HuH-7.5 (cell line): ENCODE measurements around the gene DUOX1.
"Not testable (repeated sequence)": the region's sequence is repeated elsewhere in the genome, so short reads cannot be mapped to it uniquely, and the experiment has no call there.

Experiments
- DNase-seq: peaks from one replicate; pipeline ENCODE4 v3.0.0; 2011; ENCODE audit warnings: low spot score

DUOX1 gene

DNA sequence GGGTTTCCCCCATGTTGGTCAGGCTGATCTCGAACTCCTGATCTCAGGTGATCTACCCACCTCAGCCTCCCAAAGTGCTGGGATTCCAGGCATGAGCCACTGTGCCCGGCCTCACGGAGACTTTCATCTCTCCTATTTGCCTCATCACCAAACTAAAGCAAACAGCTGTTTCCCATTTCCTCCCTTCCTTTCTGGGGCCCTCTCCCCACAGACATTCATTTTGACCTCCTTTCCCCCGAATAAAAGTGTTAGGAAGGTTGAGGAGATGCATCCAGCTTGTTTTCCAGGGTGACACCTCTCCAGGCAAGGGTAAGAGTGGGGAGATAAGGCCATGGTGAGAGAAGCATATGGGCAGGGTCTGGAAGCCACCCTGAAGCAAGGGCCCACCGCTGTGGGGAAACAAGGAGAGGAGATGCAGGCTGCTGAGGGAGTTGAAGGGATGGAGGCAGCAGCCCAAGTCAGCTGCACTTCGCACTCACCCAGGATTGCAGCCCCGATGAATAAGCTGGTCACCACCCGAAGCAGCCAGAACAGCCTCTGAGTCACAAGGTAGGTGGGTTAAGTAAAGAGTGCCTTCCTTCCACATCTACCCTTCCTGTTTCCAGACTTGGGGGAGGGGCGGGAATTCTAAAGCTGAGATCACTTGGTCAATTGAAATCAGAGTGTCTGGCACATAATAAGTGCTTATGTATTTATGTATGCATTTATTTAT lies 7.9 kb upstream of the DUOX1 start:
- DNase-seq, result no peak

DNA sequence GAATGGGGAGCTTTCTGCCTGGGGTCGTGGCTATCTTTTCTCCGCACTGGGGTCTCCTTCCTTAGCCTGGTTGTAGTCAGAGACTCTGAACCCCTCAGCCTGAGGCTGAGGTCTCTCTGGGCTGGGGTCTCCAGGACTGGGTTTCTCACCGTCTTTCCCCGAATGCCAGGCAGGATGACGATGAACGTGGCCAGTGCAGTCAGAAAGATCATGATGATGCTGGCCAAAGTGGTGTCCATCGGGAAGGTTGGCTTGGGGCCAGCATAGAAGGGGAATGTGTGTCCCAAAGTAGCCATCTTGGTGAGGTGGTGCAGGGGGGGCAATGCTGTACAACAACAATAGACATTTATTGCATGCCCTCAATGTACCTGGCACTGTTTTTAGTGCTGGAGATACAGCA lies 7.1 kb upstream of the DUOX1 start:
- DNase-seq, result no peak

DNA sequence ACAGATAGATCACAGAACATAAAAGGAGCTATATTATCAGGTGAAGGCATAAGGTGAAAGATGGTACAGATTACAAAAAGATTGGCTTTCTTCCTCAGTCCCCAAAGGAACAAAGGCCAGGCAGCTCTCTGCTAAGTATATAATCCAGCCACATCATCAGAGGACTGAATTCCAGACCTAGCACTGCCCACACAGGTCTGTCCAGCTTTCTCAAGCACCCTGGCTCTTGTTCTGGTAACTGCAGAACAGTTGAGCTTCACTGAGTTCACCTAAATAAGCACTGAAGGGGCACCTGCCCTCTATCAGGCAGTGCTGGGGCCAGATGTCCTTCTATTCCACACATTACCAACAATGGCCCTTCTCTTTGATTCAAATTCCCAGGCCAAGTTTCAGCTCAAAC lies 6.4 kb upstream of the DUOX1 start:
- DNase-seq, result no peak

- no peak for DNase-seq
Measured at GRCh38 chr15:45126535-45127158, 3.1 kb upstream of the DUOX1 start.

DNA sequence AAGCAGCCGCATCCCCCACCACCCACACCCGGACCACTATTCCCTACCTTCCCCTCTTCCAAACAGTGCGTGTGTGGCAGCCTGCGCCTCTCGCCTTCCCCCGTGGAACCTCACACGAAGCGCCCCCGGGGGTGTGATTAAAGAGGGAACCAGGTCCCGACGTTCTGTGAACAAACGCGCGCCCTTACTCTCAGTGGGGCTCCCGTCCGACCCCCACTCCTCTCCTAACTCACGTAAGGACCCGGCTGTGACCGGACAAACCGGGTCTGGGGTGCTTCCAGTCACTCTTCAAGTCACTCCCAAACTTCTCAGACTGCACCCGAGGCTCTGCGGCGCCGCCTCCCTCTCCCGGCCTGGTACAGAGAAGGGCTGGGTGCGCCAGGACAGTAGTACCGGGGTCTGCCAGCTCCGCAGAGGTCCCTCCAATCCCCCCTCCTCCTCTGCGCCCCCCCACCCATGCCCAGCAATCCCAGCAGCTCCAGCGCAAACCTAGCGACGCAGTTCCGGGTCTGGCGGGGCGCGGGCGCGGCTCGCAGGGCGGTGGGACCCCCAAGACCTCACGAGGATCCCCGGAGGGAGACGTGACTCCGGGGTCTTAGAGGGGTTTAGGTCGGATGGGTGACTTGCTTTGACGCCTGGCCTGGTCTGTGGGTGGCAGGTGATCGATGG lies 689 bp upstream of the DUOX1 start:
- DNase-seq, result no peak

DNA sequence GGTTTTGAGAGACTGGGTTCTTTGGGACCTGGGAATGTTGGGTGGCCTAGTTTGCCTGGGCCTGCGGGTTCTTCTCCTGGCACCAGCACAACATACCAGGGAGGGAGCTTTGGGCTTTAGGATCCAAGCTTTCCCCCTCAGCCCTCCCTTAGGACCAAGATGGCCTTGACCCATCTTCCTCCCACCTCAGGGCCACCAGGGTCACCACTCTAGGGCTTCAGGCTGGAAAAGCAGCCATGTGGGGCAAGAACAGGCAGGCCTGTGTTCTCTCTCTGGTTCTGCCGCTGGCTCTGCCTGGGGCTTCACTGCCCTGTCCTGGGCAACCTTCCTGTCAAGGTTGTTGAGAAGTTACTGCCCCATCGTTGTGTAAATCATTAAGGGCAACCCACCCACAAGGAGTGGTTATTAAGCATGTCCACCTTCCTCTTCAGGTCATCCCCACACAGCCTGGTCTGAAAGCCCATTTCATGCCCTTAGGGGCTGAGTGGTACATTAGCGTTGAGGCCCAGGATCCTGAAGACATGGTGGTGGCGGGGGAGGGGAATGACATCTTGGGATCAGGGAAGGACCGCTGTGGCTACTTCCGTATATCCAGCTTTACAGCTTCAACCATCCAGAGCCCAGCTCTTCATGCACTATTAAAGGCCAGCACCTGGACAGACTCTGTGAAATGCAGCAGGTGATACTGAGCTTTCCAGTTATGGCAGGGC lies 652 bp downstream of the DUOX1 start:
- no peak for DNase-seq

DNA sequence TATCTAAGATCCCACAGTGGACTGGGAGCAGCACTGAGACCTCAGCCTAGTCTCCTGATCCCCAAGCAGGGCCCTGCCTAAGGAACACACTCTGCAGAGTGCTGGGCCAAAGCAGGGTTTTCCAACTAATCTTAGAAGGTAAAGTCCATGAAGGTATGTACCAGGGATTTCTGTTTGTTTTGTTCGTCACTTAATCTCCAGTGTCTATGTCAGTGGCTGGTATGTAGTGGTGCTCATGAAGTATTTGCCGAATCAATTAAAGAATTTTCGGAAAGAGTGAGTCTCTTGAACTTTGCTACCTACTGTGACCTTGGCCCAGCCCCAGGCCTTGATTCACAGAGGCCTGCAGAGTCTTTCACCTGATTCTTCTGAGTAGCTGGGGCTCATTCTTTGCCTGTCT lies 1.7 kb downstream of the DUOX1 start:
- DNase-seq, result no peak

- DNase-seq, result no peak
Measured at GRCh38 chr15:45132844-45133560, 3.2 kb downstream of the DUOX1 start.

DNA sequence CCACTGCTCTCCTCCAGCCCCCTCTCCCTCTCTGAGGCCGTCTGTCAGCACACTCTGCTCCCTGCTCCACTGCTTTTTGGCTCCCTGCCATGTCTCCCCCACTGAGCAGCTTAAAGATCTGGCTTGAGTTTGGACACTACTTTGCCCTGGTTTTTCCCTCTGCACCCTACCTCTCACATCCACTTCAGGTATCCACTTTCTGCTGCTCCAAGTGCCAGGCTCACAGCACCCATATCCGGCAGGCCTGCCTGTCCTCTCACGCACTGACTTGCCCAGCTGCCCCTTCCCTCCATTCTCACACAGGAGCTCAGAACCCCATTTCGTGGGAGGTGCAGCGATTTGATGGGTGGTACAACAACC lies 3.7 kb downstream of the DUOX1 start:
- no peak for DNase-seq

GRCh38 chr15:45134046-45134445 lies 4.3 kb downstream of the DUOX1 start:
- DNase-seq, result no peak

GRCh38 chr15:45134682-45135604 lies 5.1 kb downstream of the DUOX1 start:
- no peak for DNase-seq

DNA sequence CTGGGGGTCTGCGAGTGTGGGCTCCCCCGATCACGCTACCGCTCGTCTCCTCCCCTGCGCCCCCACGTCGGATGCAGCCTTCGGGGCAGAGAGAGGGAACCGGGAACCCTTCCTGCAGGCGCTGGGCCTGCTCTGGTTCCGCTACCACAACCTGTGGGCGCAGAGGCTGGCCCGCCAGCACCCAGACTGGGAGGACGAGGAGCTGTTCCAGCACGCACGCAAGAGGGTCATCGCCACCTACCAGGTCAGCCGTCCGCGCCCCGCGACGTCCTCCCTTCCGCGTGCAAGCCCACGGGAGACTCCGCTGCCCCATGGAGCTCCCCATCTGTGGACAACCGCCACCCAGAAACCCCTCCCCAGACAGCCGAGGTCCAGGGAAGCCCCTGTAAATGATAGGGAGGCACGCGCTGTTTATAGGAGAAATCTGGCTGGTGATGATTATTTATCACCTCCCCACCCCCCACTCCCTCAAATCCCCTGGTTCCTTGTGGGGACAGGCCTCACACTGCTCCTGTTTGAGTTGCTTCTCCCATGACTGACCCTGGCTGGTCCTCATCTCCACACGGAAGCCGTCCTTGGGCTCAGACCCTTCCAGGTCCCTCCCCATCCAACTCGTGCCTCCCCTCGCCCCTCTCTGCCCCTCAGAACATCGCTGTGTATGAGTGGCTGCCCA lies 6.0 kb downstream of the DUOX1 start:
- DNase-seq, result not testable (repeated sequence)

- no peak for DNase-seq
Measured at GRCh38 chr15:45136378-45136764, 6.6 kb downstream of the DUOX1 start.

GRCh38 chr15:45137703-45138102 lies 7.9 kb downstream of the DUOX1 start:
- no peak for DNase-seq

DNA sequence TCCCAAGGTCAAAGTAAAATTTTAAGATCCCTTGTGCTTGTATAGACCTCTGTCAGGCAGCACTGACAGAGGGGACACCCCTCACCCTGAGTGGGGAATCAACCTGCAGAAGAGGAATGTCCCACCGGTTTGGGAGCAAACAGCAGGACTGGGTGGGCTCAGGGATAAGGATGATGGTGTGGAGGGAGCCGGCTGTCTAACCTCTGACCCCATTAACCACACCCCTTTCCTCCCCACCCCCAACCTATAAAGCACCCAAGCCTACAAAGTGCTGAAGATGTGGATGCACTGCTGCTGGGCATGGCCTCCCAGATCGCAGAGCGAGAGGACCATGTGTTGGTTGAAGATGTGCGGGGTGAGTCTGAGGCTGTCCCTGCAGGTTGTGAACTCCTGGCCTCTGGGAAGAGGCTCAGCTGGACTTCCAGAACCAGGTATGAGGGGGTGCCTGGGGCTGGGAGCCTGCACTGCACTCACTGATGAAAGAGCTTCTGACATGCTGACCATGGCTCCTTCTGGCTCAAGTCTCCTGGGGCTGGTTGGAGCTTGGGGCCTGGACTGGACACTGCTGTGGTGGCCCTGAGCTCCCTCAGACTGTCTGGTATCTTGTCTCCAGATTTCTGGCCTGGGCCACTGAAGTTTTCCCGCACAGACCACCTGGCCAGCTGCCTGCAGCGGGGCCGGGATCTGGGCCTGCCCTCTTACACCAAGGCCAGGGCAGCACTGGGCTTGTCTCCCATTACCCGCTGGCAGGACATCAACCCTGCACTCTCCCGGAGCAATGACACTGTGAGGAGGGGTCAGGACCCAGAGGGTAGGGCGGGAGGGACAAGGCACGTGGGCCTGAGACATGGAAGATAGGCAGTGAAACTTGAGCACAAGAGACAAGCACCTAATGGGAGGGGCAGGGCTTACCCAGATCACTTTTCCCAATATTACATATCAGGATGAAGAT lies 9.3 kb downstream of the DUOX1 start:
- DNase-seq, result no peak

- DNase-seq, result no peak
Measured at GRCh38 chr15:45139770-45140169, 10.0 kb downstream of the DUOX1 start.

DNA sequence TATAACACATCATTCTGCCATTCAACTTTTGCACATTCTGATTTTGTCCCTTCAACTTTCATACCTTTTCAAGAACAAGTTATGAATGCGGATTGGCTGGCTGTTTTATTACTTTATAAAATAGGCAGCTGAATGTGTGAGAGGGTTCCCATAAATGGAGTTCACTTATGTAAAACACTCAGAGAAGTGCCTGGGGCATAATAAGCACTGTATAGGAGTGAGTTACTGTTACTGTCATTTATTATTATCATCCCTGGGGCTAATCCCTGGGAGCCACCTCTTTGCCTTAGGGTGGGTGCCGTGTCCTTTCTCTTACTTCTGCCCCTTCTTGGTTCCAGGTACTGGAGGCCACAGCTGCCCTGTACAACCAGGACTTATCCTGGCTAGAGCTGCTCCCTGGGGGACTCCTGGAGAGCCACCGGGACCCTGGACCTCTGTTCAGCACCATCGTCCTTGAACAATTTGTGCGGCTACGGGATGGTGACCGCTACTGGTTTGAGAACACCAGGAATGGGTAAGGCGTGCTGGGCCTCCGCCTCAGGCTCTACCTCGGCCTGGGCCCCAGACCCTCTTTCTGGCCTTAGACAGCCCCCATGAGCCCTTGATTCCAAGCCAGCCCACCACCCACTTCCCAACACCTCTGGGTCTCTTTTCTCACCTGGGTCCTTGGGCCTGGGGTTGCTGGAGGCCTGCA lies 10.9 kb downstream of the DUOX1 start:
- DNase-seq, result no peak

- DNase-seq, result no peak
Measured at GRCh38 chr15:45141386-45141785, 11.6 kb downstream of the DUOX1 start.

DNA sequence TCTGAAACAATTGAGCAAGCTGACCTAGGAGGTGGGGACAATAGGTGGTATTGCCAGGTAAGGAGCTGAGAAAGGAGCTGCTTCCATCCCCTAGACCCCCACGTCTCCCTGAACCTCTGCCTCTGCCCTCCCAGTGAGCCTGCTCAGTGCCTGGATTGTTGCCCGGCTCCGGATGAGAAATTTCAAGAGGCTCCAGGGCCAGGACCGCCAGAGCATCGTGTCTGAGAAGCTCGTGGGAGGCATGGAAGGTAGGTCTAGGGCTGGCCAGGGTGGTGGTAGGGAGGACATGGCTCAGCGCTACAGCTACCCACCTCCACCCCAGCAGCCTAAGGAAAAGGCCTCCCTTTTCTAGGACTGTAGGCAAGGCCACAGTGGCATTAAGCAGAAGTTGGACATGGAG lies 13.3 kb downstream of the DUOX1 start:
- no peak for DNase-seq
